Karpas-422 (cell line): Measurements from ENCODE around the gene SERPINI2. TPM values are rescaled to one million over a fixed set of nuclear protein-coding genes. Genes with fewer than 3 reads are reported as not detected.

Experiments used
- DNase-seq: peaks from one replicate; pipeline ENCODE4 v3.0.0-alpha.2; 2015
- H2AFZ ChIP-seq: fragments of 200-600 bp; sonication (generic); 2 replicates; pipeline ENCODE4 v1.6.1; 2014; ENCODE audit warnings: antibody characterized with exemption, low read length, mixed read lengths
- H3K27ac ChIP-seq: fragments of 200-600 bp; sonication (generic); 2 replicates; pipeline ENCODE4 v1.5.1; 2014; ENCODE audit warnings: mild to moderate bottlenecking, low read length, moderate library complexity
- H3K27me3 ChIP-seq: fragments of 200-600 bp; sonication (generic); 2 replicates; pipeline ENCODE4 v1.6.1; 2014; ENCODE audit warnings: low read length, mixed read lengths
- H3K36me3 ChIP-seq: fragments of 200-600 bp; sonication (generic); 2 replicates; pipeline ENCODE4 v1.6.1; 2014; ENCODE audit warnings: low read length, mixed read lengths; ENCODE audit not compliant: insufficient read depth
- H3K4me1 ChIP-seq: fragments of 200-600 bp; sonication (generic); 2 replicates; pipeline ENCODE4 v1.6.1; 2014; ENCODE audit warnings: mild to moderate bottlenecking, low read length, mixed read lengths
- H3K4me2 ChIP-seq: fragments of 200-600 bp; sonication (generic); 2 replicates; pipeline ENCODE4 v1.6.1; 2014; ENCODE audit warnings: low read length, low read depth, mild to moderate bottlenecking; ENCODE audit not compliant: poor library complexity, severe bottlenecking
- H3K4me3 ChIP-seq: fragments of 200-600 bp; sonication (generic); 2 replicates; pipeline ENCODE4 v1.5.1; 2014; ENCODE audit warnings: mild to moderate bottlenecking, antibody characterized with exemption, low read length, mixed read lengths
- H3K79me2 ChIP-seq: fragments of 200-600 bp; sonication (generic); 2 replicates; pipeline ENCODE4 v1.6.1; 2014; ENCODE audit warnings: mild to moderate bottlenecking, low read length, mixed read lengths
- H3K9ac ChIP-seq: fragments of 200-600 bp; sonication (generic); 2 replicates; pipeline ENCODE4 v1.6.0; 2014; ENCODE audit warnings: low read length
- H3K9me2 ChIP-seq: fragments of 200-600 bp; sonication (generic), shearing (Covaris generic); replicated peaks from 2 replicates; pipeline ENCODE4 v1.6.0; 2014; ENCODE audit warnings: mild to moderate bottlenecking, low read length, moderate library complexity; ENCODE audit not compliant: insufficient read depth
- H3K9me3 ChIP-seq: fragments of 300-700, 200-600 bp; sonication (generic); 2 replicates; pipeline ENCODE4 v1.6.1; 2014; ENCODE audit warnings: low read length, mixed read lengths
- H4K20me1 ChIP-seq: fragments of 200-600 bp; sonication (generic); 2 replicates; pipeline ENCODE4 v1.6.1; 2014; ENCODE audit warnings: mild to moderate bottlenecking, antibody characterized with exemption, low read length, low read depth; ENCODE audit not compliant: insufficient read depth
- total RNA-seq: library from RNA; depleted of rRNA; stranded (reverse); fragments of >200 nt; shearing (Covaris generic); gene quantifications from 2 replicates; pipeline ENCODE4 v1.2.3, GENCODE V29; 2014; ENCODE audit warnings: low replicate concordance

SERPINI2 gene
- total RNA-seq, 1 experiment from 2014 or later, result not detected

- Histone ChIP-seq H2AFZ (no peak overlapping the region), H3K27me3 (no peaks in the 10 kb centered on the region), H3K36me3 (no peaks in the 10 kb centered on the region), H3K27ac (no peak overlapping the region), H3K4me3 (no peak overlapping the region), H3K4me2 (no peak overlapping the region), H4K20me1 (no peaks in the 10 kb centered on the region), H3K4me1 (no peaks in the 10 kb centered on the region), H3K9me2 (no peaks in the 10 kb centered on the region), H3K9ac (no peak overlapping the region), H3K9me3 (no peaks in the 10 kb centered on the region), H3K79me2 (no peaks in the 10 kb centered on the region)
- DNase-seq, result no peak
Observed at GRCh38 chr3:167467848-167468611, 5.8 kb downstream of the SERPINI2 start.

GRCh38 chr3:167466966-167467365 is 6.9 kb downstream of the SERPINI2 start:
- Histone ChIP-seq H3K27ac (no peak overlapping the region), H3K79me2 (no peaks in the 10 kb centered on the region)
- DNase-seq, result no peak

GRCh38 chr3:167456157-167456799 is 17.6 kb downstream of the SERPINI2 start:
- H3K9ac ChIP-seq, result no peak overlapping the region
- no peaks in the 10 kb centered on the region for H4K20me1 ChIP-seq
- H3K9me3 ChIP-seq, result no peaks in the 10 kb centered on the region
- no peaks in the 10 kb centered on the region for H3K4me1 ChIP-seq
- no peak overlapping the region for H3K4me3 ChIP-seq
- DNase-seq, result no peak
- no peak overlapping the region for H2AFZ ChIP-seq
- no peak overlapping the region for H3K27ac ChIP-seq
- H3K79me2 ChIP-seq, result no peaks in the 10 kb centered on the region
- H3K27me3 ChIP-seq, result no peaks in the 10 kb centered on the region
- H3K4me2 ChIP-seq, result no peak overlapping the region
- no peaks in the 10 kb centered on the region for H3K9me2 ChIP-seq
- H3K36me3 ChIP-seq, result no peaks in the 10 kb centered on the region

More at GRCh38 chr3:167466966-167467365, 6.9 kb downstream of the SERPINI2 start:
- Histone ChIP-seq H2AFZ (no peak overlapping the region), H4K20me1 (no peaks in the 10 kb centered on the region), H3K4me2 (no peak overlapping the region), H3K4me3 (no peak overlapping the region), H3K9me2 (no peaks in the 10 kb centered on the region), H3K4me1 (no peaks in the 10 kb centered on the region), H3K27me3 (no peaks in the 10 kb centered on the region), H3K9ac (no peak overlapping the region), H3K36me3 (no peaks in the 10 kb centered on the region), H3K9me3 (no peaks in the 10 kb centered on the region)

DNA sequence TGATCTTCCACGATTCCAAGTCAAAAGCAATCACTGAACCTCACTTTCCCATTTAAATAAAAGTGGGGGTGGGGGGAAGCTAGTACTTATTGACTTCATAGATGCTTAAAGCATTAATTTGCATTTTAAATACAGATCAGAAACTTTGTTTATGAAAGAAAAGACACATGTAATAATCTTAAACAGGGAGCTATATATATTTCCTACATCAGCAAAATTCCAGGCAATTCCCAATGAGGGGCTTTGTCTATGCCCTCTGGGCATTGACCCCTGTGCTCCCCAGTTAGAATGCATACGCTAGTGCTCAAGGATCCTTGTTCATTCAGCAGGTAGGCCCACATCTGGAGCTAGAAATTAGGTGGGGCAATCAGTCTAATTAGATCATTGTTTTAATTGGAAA is 20.0 kb downstream of the SERPINI2 start:
- Histone ChIP-seq H3K4me3 (no peak overlapping the region), H2AFZ (no peak overlapping the region), H3K36me3 (no peaks in the 10 kb centered on the region), H3K9me3 (no peaks in the 10 kb centered on the region), H3K9me2 (no peaks in the 10 kb centered on the region), H3K27me3 (no peaks in the 10 kb centered on the region), H3K27ac (no peak overlapping the region), H4K20me1 (no peaks in the 10 kb centered on the region), H3K9ac (no peak overlapping the region), H3K4me1 (no peaks in the 10 kb centered on the region), H3K4me2 (no peak overlapping the region), H3K79me2 (no peaks in the 10 kb centered on the region)
- DNase-seq, result no peak

DNA sequence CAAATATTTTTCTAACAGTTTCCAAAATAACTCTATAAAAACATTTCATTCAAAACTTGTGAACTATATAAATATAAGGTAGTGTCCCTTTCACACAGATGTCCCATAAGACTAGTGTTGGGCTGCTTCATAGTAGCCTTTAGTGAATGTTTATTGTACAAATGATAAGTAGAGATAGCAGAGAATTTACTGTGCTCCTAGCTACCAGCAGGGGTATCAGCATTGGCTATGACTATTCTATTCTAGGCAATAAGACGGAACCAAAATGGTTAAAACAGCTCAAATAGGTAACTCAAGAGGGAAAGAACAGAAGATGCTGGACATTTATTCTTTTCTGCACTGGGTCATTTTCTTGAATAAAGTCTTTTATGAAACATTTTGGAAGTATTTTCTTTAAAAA is 22.6 kb downstream of the SERPINI2 start:
- H2AFZ ChIP-seq, result no peak overlapping the region
- H4K20me1 ChIP-seq, result no peaks in the 10 kb centered on the region
- H3K79me2 ChIP-seq, result no peaks in the 10 kb centered on the region
- H3K9ac ChIP-seq, result no peak overlapping the region
- no peak overlapping the region for H3K4me3 ChIP-seq
- no peaks in the 10 kb centered on the region for H3K36me3 ChIP-seq
- no peak overlapping the region for H3K4me2 ChIP-seq
- no peak overlapping the region for H3K27ac ChIP-seq
- H3K9me3 ChIP-seq, result no peaks in the 10 kb centered on the region
- no peaks in the 10 kb centered on the region for H3K4me1 ChIP-seq
- no peaks in the 10 kb centered on the region for H3K9me2 ChIP-seq
- no peak for DNase-seq
- no peaks in the 10 kb centered on the region for H3K27me3 ChIP-seq

GRCh38 chr3:167450675-167451074 is 23.2 kb downstream of the SERPINI2 start:
- H3K4me3 ChIP-seq, result no peak overlapping the region
- H3K27ac ChIP-seq, result no peak overlapping the region
- no peaks in the 10 kb centered on the region for H3K9me2 ChIP-seq
- H3K27me3 ChIP-seq, result no peaks in the 10 kb centered on the region
- no peaks in the 10 kb centered on the region for H3K79me2 ChIP-seq
- no peaks in the 10 kb centered on the region for H3K9me3 ChIP-seq
- no peak overlapping the region for H3K4me2 ChIP-seq
- no peak for DNase-seq
- H3K4me1 ChIP-seq, result no peaks in the 10 kb centered on the region
- H3K9ac ChIP-seq, result no peak overlapping the region
- no peaks in the 10 kb centered on the region for H3K36me3 ChIP-seq
- H4K20me1 ChIP-seq, result no peaks in the 10 kb centered on the region
- H2AFZ ChIP-seq, result no peak overlapping the region

DNA sequence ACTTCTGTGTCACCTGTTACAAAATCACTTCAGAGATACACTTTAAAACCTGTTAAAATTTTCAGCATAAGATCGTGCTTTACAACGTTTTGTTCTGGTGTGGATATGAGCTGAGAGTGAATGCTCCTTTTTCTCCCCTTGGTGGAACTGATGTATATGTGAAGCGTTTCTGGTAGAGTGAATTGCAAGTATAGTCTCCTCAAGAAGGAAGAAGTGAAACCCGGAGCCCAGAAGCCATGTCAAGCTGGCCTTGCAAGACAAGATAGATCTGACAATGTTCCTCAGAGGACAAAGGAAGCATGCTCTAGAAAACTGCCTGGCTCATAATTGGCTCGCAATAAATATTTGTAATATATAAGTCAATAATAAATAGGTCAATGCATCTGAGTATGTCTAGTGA is 23.6 kb downstream of the SERPINI2 start:
- H3K4me1 ChIP-seq, result no peaks in the 10 kb centered on the region
- no peaks in the 10 kb centered on the region for H4K20me1 ChIP-seq
- no peak overlapping the region for H2AFZ ChIP-seq

DNA sequence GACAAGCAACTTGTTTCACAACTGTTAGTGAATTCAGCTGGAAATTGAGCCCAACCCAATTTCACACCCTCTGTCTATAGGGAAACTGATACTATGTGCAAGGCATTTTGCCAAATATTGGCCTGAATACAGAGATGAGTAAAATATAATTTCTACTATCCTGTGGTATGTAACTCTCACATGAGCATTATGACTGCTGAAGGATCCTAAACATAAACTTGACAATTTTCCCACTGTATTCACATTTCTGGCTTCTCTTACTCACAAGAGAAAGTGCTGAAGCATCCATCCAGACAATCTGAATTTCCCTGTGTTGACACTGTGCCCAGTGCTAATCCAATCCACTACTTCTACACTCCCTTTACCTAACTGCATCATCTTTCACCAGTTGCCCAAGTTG is 28.4 kb downstream of the SERPINI2 start:
- Histone ChIP-seq H3K9me3 (no peaks in the 10 kb centered on the region), H3K36me3 (no peaks in the 10 kb centered on the region), H3K4me1 (no peaks in the 10 kb centered on the region), H3K4me2 (no peak overlapping the region), H3K9ac (no peak overlapping the region), H3K27me3 (no peaks in the 10 kb centered on the region), H3K9me2 (no peaks in the 10 kb centered on the region), H3K27ac (no peak overlapping the region), H2AFZ (no peak overlapping the region), H3K4me3 (no peak overlapping the region), H3K79me2 (no peaks in the 10 kb centered on the region), H4K20me1 (no peaks in the 10 kb centered on the region)
- no peak for DNase-seq

More for the DNA sequence above, 23.6 kb downstream of the SERPINI2 start:
- no peak overlapping the region for H3K27ac ChIP-seq
- no peaks in the 10 kb centered on the region for H3K36me3 ChIP-seq
- no peaks in the 10 kb centered on the region for H3K79me2 ChIP-seq
- H3K9me3 ChIP-seq, result no peaks in the 10 kb centered on the region
- H3K9me2 ChIP-seq, result no peaks in the 10 kb centered on the region
- peak; percentile 49 for DNase-seq
- H3K27me3 ChIP-seq, result no peaks in the 10 kb centered on the region
- no peak overlapping the region for H3K9ac ChIP-seq
- no peak overlapping the region for H3K4me2 ChIP-seq
- H3K4me3 ChIP-seq, result no peak overlapping the region
